Activated T-cell treated with anti-CD3 and anti-CD28 coated beads, Interleukin-2, amount 50 U/mL, for 72 hours (primary cell): ENCODE data around the gene CNPY1. TPM values are rescaled to one million over a fixed set of nuclear protein-coding genes. Genes with fewer than 3 reads are reported as not detected.
A peak's percentile ranks its signal among the peaks of the same experiment; 100 is the strongest.

Source experiments
- ATAC-seq, 2 donors: fragments of 150-1000 bp; cut with Tn5 transposase; replicated peaks in 1 of 2; 2 replicates each; pipeline ENCODE4 v1.10.0; 2021; ENCODE audit warnings: moderate library complexity in 2 of 2, mild to moderate bottlenecking in 1 of 2
- DNase-seq, 2 donors: peaks; one replicate each; pipeline ENCODE4 v3.0.0; 2021 to 2022; ENCODE audit warnings: mixed read lengths in 1 of 2
- H3K27ac Mint-ChIP-seq: one replicate; pipeline ENCODE4 v1.8.0; 2022; ENCODE audit warnings: mild to moderate bottlenecking, moderate library complexity, mixed read lengths
- H3K27me3 Mint-ChIP-seq: one replicate; pipeline ENCODE4 v1.8.0; 2022; ENCODE audit warnings: low read depth, mixed read lengths
- H3K36me3 Mint-ChIP-seq, 2 donors: one replicate each; pipeline ENCODE4 v1.8.0; 2022; ENCODE audit warnings: mixed read lengths in 2 of 2, mild to moderate bottlenecking in 1 of 2; ENCODE audit not compliant: insufficient read depth in 2 of 2
- H3K4me1 Mint-ChIP-seq: one replicate; pipeline ENCODE4 v1.8.0; 2022; ENCODE audit warnings: low read depth, mixed read lengths
- H3K4me3 Mint-ChIP-seq, 2 donors: one replicate each; pipeline ENCODE4 v1.8.0; 2022; ENCODE audit warnings: mild to moderate bottlenecking in 2 of 2, mixed read lengths in 2 of 2, moderate library complexity in 2 of 2
- H3K9me3 Mint-ChIP-seq, 2 donors: one replicate each; pipeline ENCODE4 v1.8.0; 2022; ENCODE audit warnings: mixed read lengths in 2 of 2
- total RNA-seq, 2 donors: library from RNA; stranded (reverse); gene quantifications; one replicate each; pipeline ENCODE4 v1.2.3, GENCODE V29; 2022

CNPY1 gene
- total RNA-seq, 2 donors from 2014 or later = not detected

DNA sequence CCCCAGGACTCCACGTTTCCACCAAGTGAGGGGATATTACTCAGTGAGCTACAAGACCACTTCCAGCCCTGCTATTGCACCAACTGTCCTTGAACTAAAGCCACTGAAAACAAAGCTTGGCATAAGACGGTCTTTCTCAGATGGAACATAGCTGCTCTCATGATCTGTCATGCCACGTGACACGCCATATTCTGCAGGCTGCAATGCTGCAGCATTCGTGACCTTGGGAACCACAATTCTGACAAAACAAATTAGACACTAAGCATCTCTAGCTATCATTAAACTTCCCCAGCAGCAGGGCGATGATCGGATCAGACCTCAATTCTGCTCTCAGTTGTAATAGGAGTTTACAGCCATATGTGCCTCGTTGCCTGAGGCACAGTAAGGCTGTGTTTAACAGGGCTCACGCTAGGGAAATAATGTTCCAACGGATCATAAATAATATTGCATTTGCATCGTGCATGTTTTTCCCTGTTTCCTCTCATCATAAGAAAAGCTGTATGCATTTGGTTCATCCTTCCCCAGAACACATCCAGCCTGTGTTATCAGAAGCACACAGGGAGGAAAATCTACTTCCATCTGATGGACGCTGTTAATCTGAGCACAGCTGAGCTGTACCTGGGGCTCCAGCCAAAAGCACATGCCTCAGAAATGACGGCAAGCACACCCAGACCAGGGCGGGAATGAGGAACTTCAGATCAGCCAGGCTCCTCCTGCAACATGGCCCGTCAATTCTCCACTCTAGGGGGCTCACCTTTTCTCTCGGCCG, 38.6 kb upstream of the CNPY1 start:
- Mint-ChIP-seq H3K36me3 (no peaks in the 10 kb centered on the region), H3K4me1 (peaks cover 10% of the 10 kb centered on the region)
- ATAC-seq = no peak

DNA sequence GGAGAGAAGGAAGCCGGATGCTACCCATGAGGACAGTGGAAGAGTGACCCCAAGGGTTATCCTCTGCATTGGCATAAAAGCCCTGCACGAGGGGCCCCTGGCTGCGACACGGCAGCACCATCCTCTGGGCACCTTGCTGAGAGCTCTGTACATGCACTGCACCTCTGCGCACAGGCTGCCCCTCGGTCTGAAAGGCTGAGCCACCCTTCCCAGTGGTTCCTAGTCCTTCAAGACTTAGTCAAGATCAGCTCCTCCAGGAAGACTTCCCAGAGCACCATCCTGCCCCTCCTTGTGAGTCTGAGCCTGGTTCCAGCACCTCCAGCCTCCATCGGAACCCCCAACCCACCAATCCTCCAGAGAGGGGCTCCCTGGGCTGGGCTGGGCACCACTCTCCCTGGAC, 37.9 kb upstream of the CNPY1 start:
- peaks cover 65% of the 10 kb centered on the region for H3K27me3 Mint-ChIP-seq
- DNase-seq = no peak
- no peak overlapping the region for H3K4me3 Mint-ChIP-seq
- no peak for ATAC-seq
- no peaks in the 10 kb centered on the region for H3K9me3 Mint-ChIP-seq
- no peak overlapping the region for H3K27ac Mint-ChIP-seq
- H3K4me1 Mint-ChIP-seq = peaks cover 15% of the 10 kb centered on the region
- no peaks in the 10 kb centered on the region for H3K36me3 Mint-ChIP-seq

More for the DNA sequence above, 38.6 kb upstream of the CNPY1 start:
- H3K4me3 Mint-ChIP-seq = no peak overlapping the region
- no peak overlapping the region for H3K27ac Mint-ChIP-seq
- no peaks in the 10 kb centered on the region for H3K9me3 Mint-ChIP-seq
- no peak for DNase-seq
- peaks cover 65% of the 10 kb centered on the region for H3K27me3 Mint-ChIP-seq

DNA sequence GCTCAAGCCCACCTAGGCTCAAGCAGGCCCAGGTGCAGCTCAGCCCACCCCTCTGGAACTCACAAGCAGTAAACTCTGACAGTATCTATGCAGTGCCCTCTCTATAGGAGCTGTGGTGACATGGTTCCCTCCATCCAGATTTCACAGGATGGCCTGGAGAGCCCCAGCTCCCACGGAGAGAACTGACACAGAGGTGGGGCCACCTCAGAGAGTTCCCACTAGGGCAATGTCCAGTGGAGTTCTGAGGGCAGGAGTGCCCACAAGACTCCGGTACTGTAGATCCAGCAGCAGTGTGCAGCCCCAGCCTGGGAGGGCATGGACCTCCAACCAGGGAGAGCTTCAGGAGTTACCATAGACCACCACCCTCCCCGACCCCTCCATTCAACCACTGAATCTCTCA, 37.3 kb upstream of the CNPY1 start:
- DNase-seq (no peak), ATAC-seq (no peak)
- peaks cover 15% of the 10 kb centered on the region for H3K4me1 Mint-ChIP-seq
- peaks cover 65% of the 10 kb centered on the region for H3K27me3 Mint-ChIP-seq
- H3K4me3 Mint-ChIP-seq = no peak overlapping the region
- H3K9me3 Mint-ChIP-seq = no peaks in the 10 kb centered on the region
- H3K27ac Mint-ChIP-seq = no peak overlapping the region
- H3K36me3 Mint-ChIP-seq = no peaks in the 10 kb centered on the region

DNA sequence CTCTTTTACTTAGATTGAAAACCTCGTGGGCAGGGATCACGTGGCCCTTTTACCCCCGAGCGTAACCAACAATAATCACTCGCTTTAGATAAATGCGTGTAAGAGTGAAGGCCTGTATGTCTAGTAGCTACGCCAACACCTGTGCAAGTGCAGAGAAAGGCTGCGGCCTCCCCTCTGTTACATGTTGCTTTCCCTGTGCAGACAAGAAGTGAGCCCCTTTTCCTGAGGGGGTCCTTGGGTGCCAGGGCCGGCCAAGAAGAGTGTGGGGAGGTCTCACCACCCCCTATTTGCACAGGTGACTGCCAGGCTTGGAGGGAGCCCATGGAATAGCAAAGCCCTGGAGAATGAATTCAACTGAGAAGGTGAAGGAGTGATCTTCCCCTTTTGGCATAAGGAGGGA, 35.6 kb upstream of the CNPY1 start:
- no peak overlapping the region for H3K4me3 Mint-ChIP-seq
- ATAC-seq = no peak
- no peak overlapping the region for H3K27ac Mint-ChIP-seq
- no peak for DNase-seq
- peaks cover 50% of the 10 kb centered on the region for H3K27me3 Mint-ChIP-seq
- no peaks in the 10 kb centered on the region for H3K9me3 Mint-ChIP-seq
- peaks cover 15% of the 10 kb centered on the region for H3K4me1 Mint-ChIP-seq
- H3K36me3 Mint-ChIP-seq = no peaks in the 10 kb centered on the region

DNA sequence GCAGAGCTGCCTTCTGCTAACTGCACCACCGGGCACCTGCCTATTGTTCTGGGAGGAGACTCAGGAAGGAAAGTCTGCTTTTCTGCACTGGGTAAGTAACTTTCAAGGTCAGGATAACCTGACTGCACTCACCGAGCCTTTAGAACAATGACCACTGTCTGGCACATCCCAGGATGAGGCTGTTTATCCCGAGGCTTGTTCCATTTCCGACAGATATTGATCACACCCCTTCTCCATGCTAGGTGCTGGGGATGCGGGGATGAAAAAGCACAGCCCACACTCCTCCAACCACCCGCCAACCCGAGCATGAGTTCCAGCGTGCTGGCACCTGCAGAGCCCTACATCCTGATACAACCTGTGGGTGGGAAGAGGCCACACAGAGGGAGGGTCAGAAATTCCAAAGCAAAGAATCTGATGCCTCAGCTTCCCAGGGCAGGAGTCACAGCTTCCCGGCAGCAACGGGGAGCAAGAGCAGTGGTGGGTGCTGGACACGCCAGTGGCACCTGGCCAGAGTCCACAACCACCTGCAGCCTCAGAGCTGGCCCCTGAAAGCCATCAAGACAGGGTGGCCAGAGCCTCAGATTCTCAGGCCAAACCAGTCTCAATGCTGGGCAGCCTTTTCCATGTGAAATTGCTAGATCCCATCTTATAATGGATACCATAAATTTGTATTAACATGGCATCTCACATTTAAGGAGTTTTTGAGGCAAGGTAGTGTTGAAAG, 34.9 kb upstream of the CNPY1 start:
- H3K4me1 Mint-ChIP-seq = peaks cover 15% of the 10 kb centered on the region

DNA sequence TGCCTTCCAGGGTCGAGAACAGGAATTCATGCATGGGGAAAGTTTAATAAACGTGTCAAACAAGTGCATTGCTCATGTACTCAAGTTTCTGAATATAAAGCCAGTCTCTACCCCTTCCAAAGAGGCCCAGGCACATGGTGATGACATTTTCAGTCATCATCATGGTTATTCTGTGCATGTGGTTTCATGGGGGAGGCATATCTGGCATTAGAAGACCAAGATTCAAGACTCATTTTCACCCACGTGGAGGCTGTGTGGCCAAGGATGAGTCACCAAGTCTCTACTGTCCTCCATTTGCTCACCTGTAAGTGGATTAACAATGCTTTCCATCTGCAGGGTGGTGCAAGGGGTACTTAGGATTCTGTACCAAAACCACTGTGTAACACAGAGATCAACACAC, 34.0 kb upstream of the CNPY1 start:
- ATAC-seq (peak; percentile 93 to 94), DNase-seq (peak; percentile 44 to 64)
- H3K4me1 Mint-ChIP-seq = peaks cover 15% of the 10 kb centered on the region
- no peak overlapping the region for H3K27ac Mint-ChIP-seq
- peak overlapping the region in 1 of 2 donors; percentile 36 for H3K4me3 Mint-ChIP-seq
- no peaks in the 10 kb centered on the region for H3K9me3 Mint-ChIP-seq
- H3K27me3 Mint-ChIP-seq = peaks cover 34% of the 10 kb centered on the region
- H3K36me3 Mint-ChIP-seq = no peaks in the 10 kb centered on the region

More for the DNA sequence above, 34.9 kb upstream of the CNPY1 start:
- no peaks in the 10 kb centered on the region for H3K36me3 Mint-ChIP-seq
- peaks cover 43% of the 10 kb centered on the region for H3K27me3 Mint-ChIP-seq
- no peak overlapping the region for H3K4me3 Mint-ChIP-seq
- no peak for ATAC-seq
- H3K9me3 Mint-ChIP-seq = no peaks in the 10 kb centered on the region
- DNase-seq = no peak
- H3K27ac Mint-ChIP-seq = no peak overlapping the region

DNA sequence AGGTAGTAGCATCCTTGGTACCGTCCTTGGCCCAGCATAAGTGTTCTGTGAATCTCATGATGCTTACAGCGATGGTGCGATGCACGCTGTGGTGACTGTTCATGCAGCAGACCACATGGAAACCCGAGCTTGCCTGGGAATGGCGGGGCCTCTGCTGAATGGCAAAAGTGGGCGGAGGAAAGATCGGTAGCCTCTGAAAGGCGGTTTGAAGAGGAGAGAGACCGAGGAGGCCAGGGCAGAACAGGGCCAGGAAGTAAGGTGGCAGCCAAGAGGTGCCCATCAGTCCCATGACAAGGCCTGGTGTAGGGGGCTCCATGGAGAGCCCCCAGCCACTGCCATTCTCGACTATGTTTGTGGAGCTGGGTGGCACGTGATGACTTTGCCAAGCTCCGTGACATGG, 33.2 kb upstream of the CNPY1 start:
- Mint-ChIP-seq H3K4me3 (peak overlapping the region in 1 of 2 donors; percentile 51), H3K27ac (no peak overlapping the region), H3K27me3 (peaks cover 26% of the 10 kb centered on the region), H3K36me3 (no peaks in the 10 kb centered on the region), H3K4me1 (peaks cover 15% of the 10 kb centered on the region), H3K9me3 (no peaks in the 10 kb centered on the region)
- ATAC-seq (no peak), DNase-seq (no peak)

DNA sequence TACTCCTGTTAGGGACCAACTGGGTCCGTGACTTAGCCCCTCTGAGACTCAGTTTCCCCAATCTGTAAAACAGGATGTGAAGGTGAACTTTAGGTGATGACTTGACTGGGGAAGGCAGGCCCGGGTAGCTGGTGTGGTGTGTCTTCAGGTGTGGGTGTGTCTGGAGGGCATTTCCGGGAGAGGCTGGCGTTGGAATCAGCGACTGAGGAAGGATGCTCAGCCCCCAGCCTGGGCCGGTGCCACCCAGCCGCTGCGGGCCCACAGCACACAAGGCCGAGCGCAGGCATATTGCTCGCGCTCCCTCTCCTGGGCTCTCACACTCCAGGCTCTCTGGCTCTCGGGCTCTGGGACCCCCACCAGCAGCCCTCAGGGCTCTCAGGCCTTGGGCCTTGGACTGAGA, 31.7 kb upstream of the CNPY1 start:
- H3K36me3 Mint-ChIP-seq = no peaks in the 10 kb centered on the region
- no peak overlapping the region for H3K27ac Mint-ChIP-seq
- ATAC-seq = no peak
- H3K9me3 Mint-ChIP-seq = no peaks in the 10 kb centered on the region
- no peak for DNase-seq
- peaks cover 15% of the 10 kb centered on the region for H3K4me1 Mint-ChIP-seq
- H3K4me3 Mint-ChIP-seq = no peak overlapping the region
- peaks cover 17% of the 10 kb centered on the region for H3K27me3 Mint-ChIP-seq

DNA sequence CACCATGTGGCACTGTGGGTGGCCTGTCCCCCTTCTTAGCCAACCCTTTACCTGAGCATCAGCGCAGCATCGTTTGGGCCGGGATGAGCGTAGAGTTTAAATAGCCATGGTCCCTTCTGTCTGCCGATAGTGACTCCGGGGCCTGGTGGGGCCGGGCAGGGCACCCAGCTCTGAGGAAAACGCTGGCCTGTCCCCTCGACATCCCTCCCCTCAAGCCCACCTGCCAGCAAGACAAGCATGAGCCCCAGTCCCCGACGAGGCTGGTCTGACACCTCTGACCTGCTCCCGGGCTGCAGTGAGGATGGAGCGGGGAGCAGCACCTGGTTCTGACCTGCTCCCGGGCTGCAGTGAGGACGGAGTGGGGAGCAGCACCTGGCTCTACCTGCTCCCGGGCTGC, 31.1 kb upstream of the CNPY1 start:
- Mint-ChIP-seq H3K36me3 (no peaks in the 10 kb centered on the region), H3K27me3 (peaks cover 22% of the 10 kb centered on the region), H3K27ac (no peak overlapping the region), H3K9me3 (no peaks in the 10 kb centered on the region), H3K4me3 (no peak overlapping the region), H3K4me1 (peaks cover 15% of the 10 kb centered on the region)
- ATAC-seq = no peak
- no peak for DNase-seq

DNA sequence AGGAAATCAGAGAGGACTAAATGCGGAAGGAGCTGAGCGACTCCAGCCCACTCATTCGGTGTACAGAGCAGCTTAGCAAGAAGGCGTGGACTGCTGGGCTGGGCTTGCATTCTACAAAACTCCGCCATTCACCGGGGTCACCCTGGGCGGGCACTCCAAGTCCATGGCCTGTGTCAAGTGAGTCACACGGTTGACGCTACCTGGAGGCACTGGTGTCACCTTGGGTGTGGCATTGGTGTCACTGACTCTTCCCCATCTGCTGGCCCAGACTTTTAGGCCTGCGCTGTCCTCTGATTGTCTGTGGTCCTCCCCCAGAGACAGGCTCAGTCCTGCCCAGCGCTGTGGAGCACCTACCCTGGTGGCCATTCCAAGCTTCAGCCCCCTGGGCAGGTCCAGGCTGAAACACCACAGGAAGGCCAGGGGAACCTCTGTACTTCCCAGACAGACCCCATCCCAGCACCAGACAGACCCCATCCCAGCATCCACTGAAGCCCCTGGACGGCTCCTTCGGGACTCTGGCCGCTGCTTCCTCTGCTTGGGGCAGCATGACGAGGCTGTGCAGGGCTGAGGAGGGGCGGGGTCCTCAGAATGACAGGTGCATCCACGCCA, 30.6 kb upstream of the CNPY1 start:
- peaks cover 24% of the 10 kb centered on the region for H3K27me3 Mint-ChIP-seq
- peaks cover 15% of the 10 kb centered on the region for H3K4me1 Mint-ChIP-seq
- H3K36me3 Mint-ChIP-seq = no peaks in the 10 kb centered on the region
- no peak overlapping the region for H3K4me3 Mint-ChIP-seq
- H3K9me3 Mint-ChIP-seq = no peaks in the 10 kb centered on the region
- no peak overlapping the region for H3K27ac Mint-ChIP-seq
- ATAC-seq = no peak
- no peak for DNase-seq

DNA sequence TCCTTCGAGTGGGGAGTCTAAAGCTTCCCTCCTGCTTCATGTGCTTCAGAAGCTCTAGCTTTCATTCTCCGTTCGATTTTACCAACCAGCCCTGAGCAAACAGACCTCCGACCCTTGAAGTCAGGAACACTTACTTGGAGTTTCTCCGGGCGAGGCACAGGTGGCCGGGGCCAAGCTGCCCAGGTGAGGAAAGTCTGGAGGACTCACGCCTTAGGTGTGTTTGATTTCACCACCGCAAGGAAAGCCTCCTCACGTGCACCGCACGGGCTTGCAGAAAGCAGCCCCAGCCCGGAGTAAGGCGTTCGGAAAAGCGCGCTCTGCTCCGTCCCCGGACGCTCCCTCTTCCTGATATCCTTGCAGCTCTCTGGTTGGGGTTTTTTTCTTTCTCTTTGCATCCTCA, 30.1 kb upstream of the CNPY1 start:
- Mint-ChIP-seq H3K27ac (no peak overlapping the region), H3K36me3 (no peaks in the 10 kb centered on the region), H3K4me3 (no peak overlapping the region), H3K27me3 (peaks cover 24% of the 10 kb centered on the region), H3K4me1 (peaks cover 15% of the 10 kb centered on the region), H3K9me3 (no peaks in the 10 kb centered on the region)
- no peak for ATAC-seq
- no peak for DNase-seq

DNA sequence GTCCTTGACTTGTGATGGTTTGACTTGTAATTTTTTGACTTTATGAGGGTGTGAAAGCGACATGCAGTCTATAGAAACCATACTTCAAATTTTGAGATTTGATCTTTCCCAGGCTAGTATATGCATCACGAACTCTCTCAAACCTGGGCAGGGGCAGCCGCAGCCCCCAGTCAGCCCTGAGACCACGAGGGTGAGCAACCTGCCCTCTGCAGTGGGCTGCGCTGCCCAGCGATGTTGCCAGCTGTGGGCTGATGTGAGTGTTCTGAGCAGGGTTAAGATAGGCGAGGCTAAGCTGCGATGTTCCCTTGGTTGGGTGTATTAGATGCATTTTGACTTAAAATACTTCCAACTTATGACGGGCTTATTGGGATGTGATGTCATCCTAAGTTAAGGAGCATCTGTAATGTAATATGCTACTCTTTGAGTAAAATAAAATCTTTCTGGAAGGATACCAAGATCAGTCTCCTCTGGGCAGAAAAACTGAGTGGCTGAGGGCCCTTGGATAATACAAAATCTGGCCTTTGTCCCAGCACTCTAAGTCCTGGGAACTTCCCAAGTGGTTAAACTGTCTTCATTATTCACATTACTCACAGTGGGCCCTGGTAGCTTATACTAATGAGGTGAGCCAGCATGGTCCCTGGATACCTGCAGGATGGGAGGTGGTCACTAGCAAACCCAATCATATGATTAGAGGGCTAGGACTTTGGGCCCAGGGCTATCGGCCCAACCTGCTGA, 28.4 kb upstream of the CNPY1 start:
- no peak for ATAC-seq
- peaks cover 17% of the 10 kb centered on the region for H3K27me3 Mint-ChIP-seq
- H3K27ac Mint-ChIP-seq = no peak overlapping the region
- DNase-seq = no peak
- no peaks in the 10 kb centered on the region for H3K9me3 Mint-ChIP-seq
- H3K4me3 Mint-ChIP-seq = no peak overlapping the region
- peaks cover 2% of the 10 kb centered on the region for H3K4me1 Mint-ChIP-seq
- H3K36me3 Mint-ChIP-seq = no peaks in the 10 kb centered on the region
